HCT116 (cell line): ENCODE data around the gene FRG2C.
"Not testable (repeated sequence)": the region's sequence is repeated elsewhere in the genome, so short reads cannot be mapped to it uniquely, and the experiment has no call there.

Experiments used
- EZH2 ChIP-seq: fragments of 200-600 bp; sonication (generic); IDR thresholded peaks from 2 replicates; pipeline ENCODE4 v1.6.1; 2017; ENCODE audit warnings: antibody characterized with exemption, mixed run types
- EZH2phosphoT487 ChIP-seq: fragments of 200-600 bp; IDR thresholded peaks from 2 replicates; pipeline ENCODE4 v1.6.1; 2018; ENCODE audit warnings: antibody characterized with exemption, borderline replicate concordance
- POLR2A ChIP-seq: IDR thresholded peaks from 2 replicates; pipeline ENCODE4 v1.7.0; 2011; ENCODE audit warnings: borderline replicate concordance; ENCODE audit not compliant: insufficient read depth, insufficient read length; ENCODE audit errors: extremely low read depth
- POLR2AphosphoS5 ChIP-seq: IDR thresholded peaks from 2 replicates; pipeline ENCODE4 v1.6.1; 2011; ENCODE audit warnings: mild to moderate bottlenecking, low read depth, low read length, moderate library complexity
- RAD21 ChIP-seq: IDR thresholded peaks from 2 replicates; pipeline ENCODE4 v1.6.1; 2012; ENCODE audit warnings: low read depth, mild to moderate bottlenecking
- TF ChIP-seq, protein P1 (sequence below), 3 experiments: fragments of 200-600 bp in 1 of 3; sonication (generic) in 1 of 3; IDR thresholded peaks in 2 of 3; conservative IDR thresholded peaks in 1 of 3; 2 replicates each; pipeline ENCODE4 v1.5.1; 2012 to 2017; ENCODE audit warnings: low read depth in 2 of 3, low read length in 2 of 3, antibody characterized with exemption in 1 of 3, borderline replicate concordance in 1 of 3, control low read depth in 1 of 3, mild to moderate bottlenecking in 1 of 3, mixed read lengths in 1 of 3, mixed run types in 1 of 3, moderate library complexity in 1 of 3; ENCODE audit not compliant: insufficient read depth in 1 of 3

DNA sequence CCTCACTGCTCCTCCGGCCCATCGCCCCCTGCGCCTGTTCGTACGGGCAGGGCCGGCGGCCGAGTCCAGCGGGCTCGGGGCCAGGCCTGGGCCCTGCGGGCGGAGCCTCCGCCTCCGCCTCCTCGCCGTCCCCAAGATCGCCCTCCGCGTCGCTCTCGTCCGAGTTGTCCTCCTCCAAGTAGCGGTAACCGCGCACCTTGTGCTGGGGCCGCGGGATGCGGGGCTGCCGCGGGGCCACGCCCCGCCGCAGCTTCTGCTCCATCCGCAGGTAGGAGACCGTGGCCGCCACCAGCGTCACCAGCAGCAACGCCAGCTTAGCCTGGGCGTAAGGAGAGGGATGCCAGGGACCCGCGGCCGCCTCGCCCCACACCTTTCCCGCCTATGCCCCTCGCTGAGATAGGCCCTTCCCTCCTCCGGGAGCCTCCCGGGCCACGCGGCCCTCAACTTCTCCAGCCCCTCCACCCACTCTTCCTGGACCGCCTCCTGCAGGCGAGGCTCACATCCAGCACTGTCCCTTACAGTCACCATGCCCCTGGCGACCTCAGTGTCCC is 44.6 kb upstream of the FRG2C start:
- TF ChIP-seq, protein P1, sequence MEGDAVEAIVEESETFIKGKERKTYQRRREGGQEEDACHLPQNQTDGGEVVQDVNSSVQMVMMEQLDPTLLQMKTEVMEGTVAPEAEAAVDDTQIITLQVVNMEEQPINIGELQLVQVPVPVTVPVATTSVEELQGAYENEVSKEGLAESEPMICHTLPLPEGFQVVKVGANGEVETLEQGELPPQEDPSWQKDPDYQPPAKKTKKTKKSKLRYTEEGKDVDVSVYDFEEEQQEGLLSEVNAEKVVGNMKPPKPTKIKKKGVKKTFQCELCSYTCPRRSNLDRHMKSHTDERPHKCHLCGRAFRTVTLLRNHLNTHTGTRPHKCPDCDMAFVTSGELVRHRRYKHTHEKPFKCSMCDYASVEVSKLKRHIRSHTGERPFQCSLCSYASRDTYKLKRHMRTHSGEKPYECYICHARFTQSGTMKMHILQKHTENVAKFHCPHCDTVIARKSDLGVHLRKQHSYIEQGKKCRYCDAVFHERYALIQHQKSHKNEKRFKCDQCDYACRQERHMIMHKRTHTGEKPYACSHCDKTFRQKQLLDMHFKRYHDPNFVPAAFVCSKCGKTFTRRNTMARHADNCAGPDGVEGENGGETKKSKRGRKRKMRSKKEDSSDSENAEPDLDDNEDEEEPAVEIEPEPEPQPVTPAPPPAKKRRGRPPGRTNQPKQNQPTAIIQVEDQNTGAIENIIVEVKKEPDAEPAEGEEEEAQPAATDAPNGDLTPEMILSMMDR (IDR thresholded peaks at IDR 0.05 in 2 of 3, conservative IDR thresholded peaks at IDR 0.05 in 1 of 3; ENCODE audit: borderline replicate concordance in 1 of 3, insufficient read depth in 1 of 3, low read depth in 2 of 3, low read length in 2 of 3): not testable (repeated sequence)
- TF ChIP-seq POLR2AphosphoS5, POLR2A, EZH2phosphoT487, EZH2, RAD21: not testable (repeated sequence)
